ENCODE data around the gene EGLN3.

DNA sequence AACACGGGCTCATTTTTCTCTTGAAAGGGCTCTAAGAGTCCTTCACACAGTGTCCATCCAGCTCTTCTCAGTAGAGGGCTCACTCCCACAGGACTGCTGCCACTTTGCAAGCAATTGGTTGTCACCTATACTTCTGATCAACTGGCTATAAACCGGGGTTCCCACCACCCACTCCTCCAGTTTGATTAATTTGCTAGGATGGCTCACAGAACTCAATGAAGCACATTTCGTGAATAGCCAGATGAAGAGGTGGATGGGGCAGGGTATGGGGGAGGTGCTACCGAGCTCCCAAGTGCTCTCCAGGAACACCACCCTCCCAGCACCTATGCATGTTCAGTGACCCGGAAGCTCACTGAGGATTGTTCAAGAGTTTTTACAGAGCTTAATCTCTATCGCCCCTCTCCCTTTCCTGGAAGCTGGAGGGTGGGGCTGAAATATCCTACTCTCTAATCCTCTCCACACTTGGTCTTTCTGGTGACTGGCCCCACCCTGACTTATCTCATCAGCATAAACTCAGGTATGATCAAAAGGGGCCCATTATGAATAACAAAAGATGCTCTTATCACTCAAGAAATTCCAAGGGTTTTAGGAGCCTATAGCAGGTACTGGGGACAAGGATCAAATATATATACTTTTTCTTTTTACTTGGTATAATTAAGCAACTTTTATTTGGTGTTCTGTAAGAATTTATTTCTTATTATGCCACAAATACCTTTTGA is 13.9 kb upstream of the EGLN3 start:
- TF ChIP-seq POLR2AphosphoS5 (IDR thresholded peaks at IDR 0.05; ENCODE audit: borderline replicate concordance, low read depth, low read length): no peak
- no peak for TF ChIP-seq EZH2 (IDR thresholded peaks at IDR 0.05)
- TF ChIP-seq FOXP2 (optimal IDR thresholded peaks at IDR 0.05; ENCODE audit: control extremely low read depth, extremely low read length, insufficient read depth): no peak

Measured in SK-N-MC (cell line).